Kidney epithelial cell (primary cell): ENCODE measurements around the gene THSD7A. TPM values are rescaled to one million over a fixed set of nuclear protein-coding genes. Genes with fewer than 3 reads are reported as not detected.

ENCODE experiments used
- DNase-seq: peaks from one replicate; pipeline ENCODE4 v3.0.0-alpha.2; 2010; ENCODE audit warnings: low read depth
- H3K27me3 ChIP-seq: 2 replicates; pipeline ENCODE4 v1.6.0; 2011; ENCODE audit warnings: low read length; ENCODE audit not compliant: control insufficient read depth, insufficient read depth
- H3K36me3 ChIP-seq: 2 replicates; pipeline ENCODE4 v1.5.1; 2011; ENCODE audit warnings: low read length; ENCODE audit not compliant: control insufficient read depth, insufficient read depth
- H3K4me3 ChIP-seq: 2 replicates; pipeline ENCODE4 v1.5.1; 2011; ENCODE audit warnings: low read depth, mild to moderate bottlenecking, control low read depth, low read length
- CTCF ChIP-seq: IDR thresholded peaks from 2 replicates; pipeline ENCODE4 v1.5.1; 2011; ENCODE audit warnings: mild to moderate bottlenecking, moderate library complexity, low read length, control low read depth, inconsistent platforms; ENCODE audit not compliant: insufficient read depth, poor library complexity, severe bottlenecking
- total RNA-seq: library from RNA; depleted of rRNA; stranded (reverse); fragments of >200 nt; gene quantifications from 2 replicates; pipeline ENCODE4 v1.2.3, GENCODE V29; 2015

THSD7A gene
- total RNA-seq, 1 donor from 2014 or later, result 27.3 TPM

GRCh38 chr7:11570205-11570604, 261.8 kb downstream of the THSD7A start:
- Histone ChIP-seq H3K27me3 (no peaks in the 10 kb centered on the region), H3K4me3 (no peak overlapping the region), H3K36me3 (no peaks in the 10 kb centered on the region)
- DNase-seq, result no peak
- TF ChIP-seq CTCF, result no peak

- TF ChIP-seq CTCF, result no peak
- Histone ChIP-seq H3K27me3 (no peaks in the 10 kb centered on the region), H3K36me3 (no peaks in the 10 kb centered on the region), H3K4me3 (no peak overlapping the region)
- no peak for DNase-seq
These were observed 264.4 kb downstream of the THSD7A start for GRCh38 chr7:11567571-11567970.

- Histone ChIP-seq H3K36me3 (no peaks in the 10 kb centered on the region), H3K27me3 (no peaks in the 10 kb centered on the region), H3K4me3 (no peak overlapping the region)
- TF ChIP-seq CTCF, result peak; percentile 55
- no peak for DNase-seq
These were observed 274.4 kb downstream of the THSD7A start for GRCh38 chr7:11557627-11558026.

- Histone ChIP-seq H3K36me3 (no peaks in the 10 kb centered on the region), H3K4me3 (no peak overlapping the region), H3K27me3 (no peaks in the 10 kb centered on the region)
- no peak for TF ChIP-seq CTCF
- DNase-seq, result no peak
These were observed 279.2 kb downstream of the THSD7A start for GRCh38 chr7:11552676-11553296.

GRCh38 chr7:11551470-11551869, 280.5 kb downstream of the THSD7A start:
- DNase-seq, result no peak
- H3K4me3 ChIP-seq, result no peak overlapping the region
- no peaks in the 10 kb centered on the region for H3K27me3 ChIP-seq
- H3K36me3 ChIP-seq, result no peaks in the 10 kb centered on the region
- no peak for TF ChIP-seq CTCF

- Histone ChIP-seq H3K36me3 (no peaks in the 10 kb centered on the region), H3K4me3 (no peak overlapping the region), H3K27me3 (no peaks in the 10 kb centered on the region)
- no peak for TF ChIP-seq CTCF
- DNase-seq, result no peak
These were observed 283.5 kb downstream of the THSD7A start for GRCh38 chr7:11548532-11548931.
